GM19452 (cell line): ENCODE results near the gene SLC23A1.
"Not testable (repeated sequence)": the region's sequence is repeated elsewhere in the genome, so short reads cannot be mapped to it uniquely, and the experiment has no call there.

Source experiments
- ATAC-seq: cut with Tn5 transposase; IDR thresholded peaks from one replicate; pipeline ENCODE4 v1.9.1; 2021; ENCODE audit not compliant: unreplicated experiment

The SLC23A1 gene

GRCh38 chr5:139383275-139383992 lies at the start of gene SLC23A1:
Gene SLC23A1, minus strand, starts transcription at chr5:139383297. Its CDS starts 44 bp downstream, at chr5:139383253.
- no peak for ATAC-seq

GRCh38 chr5:139431706-139432105 lies 48.6 kb upstream of the SLC23A1 start:
- no peak for ATAC-seq

GRCh38 chr5:139430015-139430414 lies 46.9 kb upstream of the SLC23A1 start:
- no peak for ATAC-seq

GRCh38 chr5:139426203-139426885 lies 43.2 kb upstream of the SLC23A1 start:
- no peak for ATAC-seq

GRCh38 chr5:139425497-139425896 lies 42.4 kb upstream of the SLC23A1 start:
- ATAC-seq, result no peak

GRCh38 chr5:139422307-139422893 lies 39.3 kb upstream of the SLC23A1 start:
- no peak for ATAC-seq

- no peak for ATAC-seq
Measured at GRCh38 chr5:139419226-139420192, 36.4 kb upstream of the SLC23A1 start.

GRCh38 chr5:139418793-139419192 lies 35.7 kb upstream of the SLC23A1 start:
- no peak for ATAC-seq

GRCh38 chr5:139417214-139417613 lies 34.1 kb upstream of the SLC23A1 start:
- ATAC-seq, result no peak

- ATAC-seq, result no peak
Measured at GRCh38 chr5:139416651-139417050, 33.6 kb upstream of the SLC23A1 start.

GRCh38 chr5:139415869-139416268 lies 32.8 kb upstream of the SLC23A1 start:
- no peak for ATAC-seq

GRCh38 chr5:139415221-139415861 lies 32.2 kb upstream of the SLC23A1 start:
- ATAC-seq, result no peak

- ATAC-seq, result no peak
Measured at GRCh38 chr5:139414581-139415130, 31.6 kb upstream of the SLC23A1 start.

- ATAC-seq, result no peak
Measured at GRCh38 chr5:139413963-139414362, 30.9 kb upstream of the SLC23A1 start.

GRCh38 chr5:139413153-139413552 lies 30.1 kb upstream of the SLC23A1 start:
- no peak for ATAC-seq

- no peak for ATAC-seq
Measured at GRCh38 chr5:139410993-139411828, 28.1 kb upstream of the SLC23A1 start.

- ATAC-seq, result no peak
Measured at GRCh38 chr5:139410121-139410992, 27.3 kb upstream of the SLC23A1 start.

GRCh38 chr5:139409116-139409515 lies 26.0 kb upstream of the SLC23A1 start:
- not testable (repeated sequence) for ATAC-seq
